Measurements from ENCODE around the gene PKLR. TPM values are rescaled to one million over a fixed set of nuclear protein-coding genes. Genes with fewer than 3 reads are reported as not detected.
"Not testable (repeated sequence)": the region's sequence is repeated elsewhere in the genome, so short reads cannot be mapped to it uniquely, and the experiment has no call there.

The PKLR gene
- polyA plus RNA-seq, 2 donors, result 0.02 to 0.04 TPM

DNA sequence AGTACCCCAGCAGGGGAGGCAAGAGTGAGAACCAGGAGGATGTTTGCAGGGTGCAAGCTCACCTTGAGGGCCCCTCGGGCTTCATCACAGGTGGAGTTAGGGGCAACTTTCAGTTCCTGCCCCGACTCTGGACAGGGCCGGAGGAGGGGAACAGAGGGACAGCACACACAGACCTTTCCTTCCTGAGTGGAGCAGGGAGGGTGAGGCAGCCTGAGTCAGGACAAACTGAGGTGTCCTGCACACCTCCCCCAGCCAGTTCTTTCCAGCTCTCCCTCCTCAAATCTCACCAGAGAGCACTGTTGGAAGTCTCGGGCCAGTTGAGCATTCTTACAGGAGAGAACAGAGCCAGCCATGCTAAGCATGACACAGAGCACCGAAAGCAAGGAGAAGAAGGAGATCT lies 47.4 kb downstream of the PKLR start:
- 55 to 57% methylated on average over 5 of the region's 5 CpGs for WGBS, 2 donors
- peaks cover 11 to 20% of the 10 kb centered on the region in 2 donors for H3K4me1 ChIP-seq (ENCODE audit: control insufficient read depth in 2 of 2, insufficient read depth in 2 of 2, low read length in 1 of 2)
- peak overlapping the region in 1 of 2 donors; percentile 74 for H3K4me3 ChIP-seq (ENCODE audit: low read depth in 1 of 2, low read length in 2 of 2)
- peak overlapping the region in 1 of 2 donors; percentile 97 for H3K27ac ChIP-seq (ENCODE audit: low read depth in 2 of 2, low read length in 1 of 2)
- H3K9me3 ChIP-seq (ENCODE audit: control insufficient read depth in 2 of 2, insufficient read depth in 1 of 2, low read depth in 1 of 2, low read length in 1 of 2), result no peaks in the 10 kb centered on the region
- H3K36me3 ChIP-seq (ENCODE audit: control insufficient read depth in 2 of 2, insufficient read depth in 2 of 2, low read length in 1 of 2), result peaks cover 0 to 12% of the 10 kb centered on the region in 2 donors
- no peaks in the 10 kb centered on the region for H3K27me3 ChIP-seq (ENCODE audit: control insufficient read depth in 1 of 2, insufficient read depth in 2 of 2, low read length in 2 of 2)

DNA sequence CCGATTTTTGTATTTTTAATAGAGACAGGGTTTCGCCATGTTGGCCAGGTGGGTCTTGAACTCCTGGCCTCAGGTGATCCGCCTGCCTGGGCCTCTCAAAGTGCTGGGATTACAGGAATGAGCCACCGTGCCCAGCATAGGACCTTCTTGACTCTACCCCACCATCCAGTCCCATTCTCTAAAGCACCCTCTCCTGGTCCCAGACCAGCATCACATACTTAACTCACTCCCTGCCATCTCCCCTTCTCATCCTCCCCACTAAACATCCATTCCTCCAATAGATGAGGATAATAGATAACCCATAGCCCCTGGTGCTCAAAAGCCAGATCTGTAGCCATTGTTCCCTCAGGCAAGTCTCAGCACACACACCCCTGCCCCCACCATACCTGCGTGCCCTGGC lies 48.0 kb downstream of the PKLR start:
- H3K27me3 ChIP-seq (ENCODE audit: control insufficient read depth in 1 of 2, insufficient read depth in 2 of 2, low read length in 2 of 2), result no peaks in the 10 kb centered on the region
- H3K27ac ChIP-seq (ENCODE audit: low read depth in 2 of 2, low read length in 1 of 2), result peak overlapping the region in 1 of 2 donors; percentile 27
- H3K4me1 ChIP-seq (ENCODE audit: control insufficient read depth in 2 of 2, insufficient read depth in 2 of 2, low read length in 1 of 2), result peaks cover 11 to 20% of the 10 kb centered on the region in 2 donors
- peaks cover 0 to 10% of the 10 kb centered on the region in 2 donors for H3K36me3 ChIP-seq (ENCODE audit: control insufficient read depth in 2 of 2, insufficient read depth in 2 of 2, low read length in 1 of 2)
- 73 to 85% methylated on average over 5 of the region's 5 CpGs for WGBS, 2 donors
- H3K4me3 ChIP-seq (ENCODE audit: low read depth in 1 of 2, low read length in 2 of 2), result no peak overlapping the region
- H3K9me3 ChIP-seq (ENCODE audit: control insufficient read depth in 2 of 2, insufficient read depth in 1 of 2, low read depth in 1 of 2, low read length in 1 of 2), result no peaks in the 10 kb centered on the region

GRCh38 chr1:155251566-155251965 lies 49.7 kb downstream of the PKLR start:
- WGBS, 2 donors, result 83 to 92% methylated on average over 7 of the region's 7 CpGs
- Histone ChIP-seq H3K27ac (ENCODE audit: low read depth in 2 of 2, low read length in 1 of 2) (no peak overlapping the region), H3K4me3 (ENCODE audit: low read depth in 1 of 2, low read length in 2 of 2) (no peak overlapping the region), H3K36me3 (ENCODE audit: control insufficient read depth in 2 of 2, insufficient read depth in 2 of 2, low read length in 1 of 2) (peaks cover 2 to 9% of the 10 kb centered on the region in 2 donors), H3K4me1 (ENCODE audit: control insufficient read depth in 2 of 2, insufficient read depth in 2 of 2, low read length in 1 of 2) (peaks cover 11 to 19% of the 10 kb centered on the region in 2 donors), H3K27me3 (ENCODE audit: control insufficient read depth in 1 of 2, insufficient read depth in 2 of 2, low read length in 2 of 2) (no peaks in the 10 kb centered on the region), H3K9me3 (ENCODE audit: control insufficient read depth in 2 of 2, insufficient read depth in 1 of 2, low read depth in 1 of 2, low read length in 1 of 2) (no peaks in the 10 kb centered on the region)

DNA sequence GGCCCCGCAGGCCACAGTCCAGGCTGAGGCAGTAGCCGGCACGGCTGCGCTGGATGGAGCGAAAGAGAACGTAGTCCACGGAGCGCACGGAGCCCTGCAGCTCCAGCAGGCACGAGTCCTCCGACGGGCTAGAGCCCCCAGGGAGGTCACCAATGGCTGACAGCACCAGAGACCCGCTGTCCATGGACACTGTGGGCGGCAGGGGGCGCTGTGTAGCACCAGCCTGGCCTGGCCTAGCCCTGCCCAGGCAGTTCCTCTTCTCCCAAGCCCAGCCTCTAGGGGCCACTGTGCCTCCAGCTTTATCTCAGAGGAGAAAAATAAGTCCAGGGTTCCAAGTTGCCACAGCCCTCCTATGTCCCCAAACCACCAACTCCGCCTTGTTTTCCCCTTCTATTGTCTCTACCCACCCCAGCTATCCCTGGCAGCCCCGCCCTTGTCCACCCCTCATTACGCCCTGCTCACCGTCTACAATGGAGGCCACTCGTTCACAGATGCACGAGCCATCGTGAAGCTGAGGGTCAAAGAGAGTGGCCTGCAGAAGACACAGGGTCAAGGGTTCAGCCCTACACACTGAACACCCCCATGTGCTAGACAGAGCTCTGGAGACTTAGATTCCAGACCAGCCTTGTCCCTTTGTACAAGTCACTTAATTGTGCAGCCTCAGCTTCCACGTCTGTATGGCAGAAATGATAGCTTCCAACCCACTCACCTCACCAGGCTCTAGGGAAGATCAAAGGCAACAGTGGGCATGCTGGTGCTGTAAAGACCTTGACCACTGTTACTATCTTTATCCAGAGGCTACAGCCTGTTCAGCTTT lies 50.4 kb downstream of the PKLR start:
- Histone ChIP-seq H3K4me3 (ENCODE audit: low read depth in 1 of 2, low read length in 2 of 2) (no peak overlapping the region), H3K27ac (ENCODE audit: low read depth in 2 of 2, low read length in 1 of 2) (peak overlapping the region; percentile 9 to 29), H3K4me1 (ENCODE audit: control insufficient read depth in 2 of 2, insufficient read depth in 2 of 2, low read length in 1 of 2) (peaks cover 11 to 17% of the 10 kb centered on the region in 2 donors), H3K9me3 (ENCODE audit: control insufficient read depth in 2 of 2, insufficient read depth in 1 of 2, low read depth in 1 of 2, low read length in 1 of 2) (no peaks in the 10 kb centered on the region), H3K36me3 (ENCODE audit: control insufficient read depth in 2 of 2, insufficient read depth in 2 of 2, low read length in 1 of 2) (peaks cover 2 to 7% of the 10 kb centered on the region in 2 donors), H3K27me3 (ENCODE audit: control insufficient read depth in 1 of 2, insufficient read depth in 2 of 2, low read length in 2 of 2) (no peaks in the 10 kb centered on the region)
- 19 to 25% methylated on average over 23 of the region's 23 CpGs for WGBS, 2 donors

- H3K4me1 ChIP-seq (ENCODE audit: control insufficient read depth in 2 of 2, insufficient read depth in 2 of 2, low read length in 1 of 2), result peaks cover 11 to 17% of the 10 kb centered on the region in 2 donors
- no peak overlapping the region for H3K4me3 ChIP-seq (ENCODE audit: low read depth in 1 of 2, low read length in 2 of 2)
- 33 to 34% methylated on average over 15 to 28 of the region's 28 CpGs for WGBS, 2 donors
Observed at GRCh38 chr1:155250246-155250632, 51.0 kb downstream of the PKLR start.

DNA sequence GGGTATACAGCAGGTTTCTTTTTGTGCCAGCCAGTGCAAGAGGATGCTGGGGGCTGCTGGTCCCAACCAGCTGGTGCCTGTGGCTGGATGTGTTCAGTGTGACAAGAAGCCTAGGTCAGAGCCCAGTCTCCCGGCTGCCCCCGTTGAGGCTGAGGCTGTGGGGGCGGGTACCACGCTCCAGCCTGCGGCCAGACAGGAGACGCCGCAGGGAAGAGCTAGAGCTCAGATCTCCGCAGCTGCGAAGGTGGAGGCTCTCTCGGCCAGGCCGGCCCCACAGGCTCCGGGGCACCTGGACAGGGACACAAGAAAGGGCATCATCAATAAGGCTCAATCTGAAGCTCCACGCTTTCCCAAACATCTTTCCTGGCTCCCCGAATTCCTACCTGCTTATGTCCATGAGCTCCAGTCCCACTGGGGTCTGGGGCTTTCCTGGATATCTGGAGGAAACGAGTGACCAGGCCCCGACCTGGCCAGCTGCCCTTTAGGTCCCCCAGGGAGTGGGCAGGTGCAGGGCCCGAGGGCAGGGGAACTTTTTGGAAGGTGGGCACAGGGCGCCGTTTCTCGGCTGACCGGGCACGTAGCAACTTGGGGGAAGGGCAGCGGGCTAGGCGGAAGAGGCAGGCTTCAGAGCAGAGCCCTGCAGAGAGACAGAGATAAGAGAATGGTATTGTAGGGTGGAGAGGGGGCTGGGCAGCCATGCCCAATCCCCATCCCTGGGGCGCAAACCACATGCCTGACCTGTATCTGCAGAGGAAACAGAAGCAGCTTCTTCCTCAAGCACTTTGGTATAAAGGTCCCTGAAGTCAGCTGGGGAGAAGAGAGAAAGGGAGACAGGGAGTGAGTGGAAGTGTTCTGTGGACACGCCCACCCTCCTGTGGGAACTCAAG lies 53.3 kb downstream of the PKLR start:
- Histone ChIP-seq H3K27ac (ENCODE audit: low read depth in 2 of 2, low read length in 1 of 2) (no peak overlapping the region), H3K27me3 (ENCODE audit: control insufficient read depth in 1 of 2, insufficient read depth in 2 of 2, low read length in 2 of 2) (no peaks in the 10 kb centered on the region), H3K36me3 (ENCODE audit: control insufficient read depth in 2 of 2, insufficient read depth in 2 of 2, low read length in 1 of 2) (peaks cover 2 to 7% of the 10 kb centered on the region in 2 donors), H3K9me3 (ENCODE audit: control insufficient read depth in 2 of 2, insufficient read depth in 1 of 2, low read depth in 1 of 2, low read length in 1 of 2) (no peaks in the 10 kb centered on the region), H3K4me1 (ENCODE audit: control insufficient read depth in 2 of 2, insufficient read depth in 2 of 2, low read length in 1 of 2) (peaks cover 0 to 8% of the 10 kb centered on the region in 2 donors), H3K4me3 (ENCODE audit: low read depth in 1 of 2, low read length in 2 of 2) (no peak overlapping the region)
- WGBS, 2 donors, result 88 to 89% methylated on average over 26 of the region's 26 CpGs

More at GRCh38 chr1:155250246-155250632, 51.0 kb downstream of the PKLR start:
- peaks cover 2 to 7% of the 10 kb centered on the region in 2 donors for H3K36me3 ChIP-seq (ENCODE audit: control insufficient read depth in 2 of 2, insufficient read depth in 2 of 2, low read length in 1 of 2)
- H3K9me3 ChIP-seq (ENCODE audit: control insufficient read depth in 2 of 2, insufficient read depth in 1 of 2, low read depth in 1 of 2, low read length in 1 of 2), result no peaks in the 10 kb centered on the region
- no peak overlapping the region for H3K27ac ChIP-seq (ENCODE audit: low read depth in 2 of 2, low read length in 1 of 2)
- H3K27me3 ChIP-seq (ENCODE audit: control insufficient read depth in 1 of 2, insufficient read depth in 2 of 2, low read length in 2 of 2), result no peaks in the 10 kb centered on the region

DNA sequence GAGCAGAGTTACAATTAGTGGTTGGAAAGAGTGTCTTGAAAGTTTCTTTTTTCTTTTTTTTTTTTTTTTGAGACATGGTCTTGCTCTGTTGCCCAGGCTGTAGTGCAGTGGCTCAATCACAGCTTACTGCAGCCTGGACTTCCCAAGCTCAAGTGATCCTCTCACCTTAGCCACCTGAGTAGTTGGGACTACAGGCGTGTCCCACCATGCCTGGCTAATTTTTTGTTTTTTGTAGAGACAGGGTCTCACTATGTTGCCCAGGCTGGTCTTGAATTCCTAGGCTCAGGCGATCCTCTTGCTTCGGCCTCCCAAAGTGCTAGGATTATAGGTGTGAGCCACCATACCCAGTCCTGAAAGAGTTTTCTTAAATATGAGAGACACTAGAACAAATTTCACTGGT lies 54.4 kb downstream of the PKLR start:
- WGBS, 2 donors, result 98% methylated on average over 3 of the region's 3 CpGs

DNA sequence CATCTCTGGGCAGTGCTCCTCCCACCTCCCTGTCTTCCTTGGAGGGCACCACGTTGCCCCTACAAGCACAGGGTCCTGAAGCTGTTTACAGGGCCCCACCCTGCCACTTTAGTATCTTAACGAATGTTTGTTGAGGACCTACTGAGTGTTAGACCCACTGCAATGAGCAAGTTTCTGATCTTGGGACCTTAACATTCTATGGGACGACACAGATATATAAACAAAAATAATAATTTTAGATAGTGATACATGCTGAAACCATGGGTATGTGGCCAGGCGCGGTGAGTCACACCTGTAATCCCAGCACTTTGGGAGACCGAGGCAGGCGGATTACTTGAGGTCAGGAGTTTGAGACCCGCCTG lies 56.1 kb downstream of the PKLR start:
- H3K27me3 ChIP-seq (ENCODE audit: control insufficient read depth in 1 of 2, insufficient read depth in 2 of 2, low read length in 2 of 2), result no peaks in the 10 kb centered on the region
- H3K27ac ChIP-seq (ENCODE audit: low read depth in 2 of 2, low read length in 1 of 2), result peak overlapping the region; percentile 96 to 98
- peak overlapping the region; percentile 79 to 81 for H3K4me3 ChIP-seq (ENCODE audit: low read depth in 1 of 2, low read length in 2 of 2)
- peaks cover 2 to 7% of the 10 kb centered on the region in 2 donors for H3K36me3 ChIP-seq (ENCODE audit: control insufficient read depth in 2 of 2, insufficient read depth in 2 of 2, low read length in 1 of 2)
- H3K4me1 ChIP-seq (ENCODE audit: control insufficient read depth in 2 of 2, insufficient read depth in 2 of 2, low read length in 1 of 2), result peaks cover 0 to 7% of the 10 kb centered on the region in 2 donors
- H3K9me3 ChIP-seq (ENCODE audit: control insufficient read depth in 2 of 2, insufficient read depth in 1 of 2, low read depth in 1 of 2, low read length in 1 of 2), result no peaks in the 10 kb centered on the region
- WGBS, 2 donors, result 57 to 61% methylated on average over 8 of the region's 8 CpGs

More for the DNA sequence above, 54.4 kb downstream of the PKLR start:
- H3K4me3 ChIP-seq (ENCODE audit: low read depth in 1 of 2, low read length in 2 of 2); H3K36me3 ChIP-seq (ENCODE audit: control insufficient read depth in 2 of 2, insufficient read depth in 2 of 2, low read length in 1 of 2); H3K27me3 ChIP-seq (ENCODE audit: control insufficient read depth in 1 of 2, insufficient read depth in 2 of 2, low read length in 2 of 2); H3K4me1 ChIP-seq (ENCODE audit: control insufficient read depth in 2 of 2, insufficient read depth in 2 of 2, low read length in 1 of 2); H3K9me3 ChIP-seq (ENCODE audit: control insufficient read depth in 2 of 2, insufficient read depth in 1 of 2, low read depth in 1 of 2, low read length in 1 of 2); H3K27ac ChIP-seq (ENCODE audit: low read depth in 2 of 2, low read length in 1 of 2): not testable (repeated sequence)

DNA sequence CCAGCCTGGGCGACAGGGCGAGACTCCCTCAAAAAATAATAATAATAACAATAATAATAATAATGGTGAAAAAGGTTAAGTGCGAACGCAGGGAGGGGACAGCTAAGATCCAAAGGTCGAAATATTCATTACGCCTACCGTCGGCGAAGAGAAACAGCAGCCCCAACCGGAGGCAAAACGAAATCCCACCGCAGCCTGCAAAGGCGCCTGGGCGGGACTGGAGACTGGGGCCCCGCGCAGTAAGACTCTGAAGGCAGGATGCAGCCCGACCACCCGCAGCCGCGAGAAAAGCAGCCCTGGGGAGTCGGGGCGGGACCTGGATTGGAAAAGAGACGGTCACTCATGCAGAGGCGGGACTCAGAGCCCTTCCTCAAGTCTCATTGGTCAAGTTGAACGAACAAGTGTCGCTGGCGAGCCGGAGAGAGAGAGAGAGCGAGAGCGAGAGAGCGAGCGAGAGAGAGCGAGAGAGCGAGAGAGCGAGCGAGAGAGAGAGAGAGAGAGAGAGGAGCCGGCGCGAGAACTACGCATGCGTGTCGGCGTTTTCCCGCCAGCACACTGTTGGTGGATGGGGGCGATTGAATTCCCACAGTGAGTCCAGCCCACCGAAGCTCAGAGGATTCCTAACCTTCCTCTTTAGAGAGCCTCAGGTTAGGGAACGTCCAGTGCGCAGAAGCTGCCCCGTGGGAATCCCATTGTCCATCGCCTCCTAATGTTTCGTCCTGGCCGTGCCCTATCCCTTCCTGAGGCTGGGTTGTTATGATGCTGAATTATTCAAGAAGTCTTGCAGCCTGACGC lies 56.7 kb downstream of the PKLR start:
- H3K4me3 ChIP-seq (ENCODE audit: low read depth in 1 of 2, low read length in 2 of 2), result peak overlapping the region; percentile 79 to 81
- peak overlapping the region; percentile 96 to 98 for H3K27ac ChIP-seq (ENCODE audit: low read depth in 2 of 2, low read length in 1 of 2)
- H3K27me3 ChIP-seq (ENCODE audit: control insufficient read depth in 1 of 2, insufficient read depth in 2 of 2, low read length in 2 of 2), result no peaks in the 10 kb centered on the region
- H3K9me3 ChIP-seq (ENCODE audit: control insufficient read depth in 2 of 2, insufficient read depth in 1 of 2, low read depth in 1 of 2, low read length in 1 of 2), result no peaks in the 10 kb centered on the region
- H3K36me3 ChIP-seq (ENCODE audit: control insufficient read depth in 2 of 2, insufficient read depth in 2 of 2, low read length in 1 of 2), result peaks cover 2 to 7% of the 10 kb centered on the region in 2 donors
- H3K4me1 ChIP-seq (ENCODE audit: control insufficient read depth in 2 of 2, insufficient read depth in 2 of 2, low read length in 1 of 2), result peaks cover 0 to 7% of the 10 kb centered on the region in 2 donors
- WGBS, 2 donors, result 0 to 1% methylated on average over 53 of the region's 53 CpGs
